ENCODE results near the gene PDE3A.
"Not testable (repeated sequence)": the region's sequence is repeated elsewhere in the genome, so short reads cannot be mapped to it uniquely, and the experiment has no call there.

PDE3A gene

DNA sequence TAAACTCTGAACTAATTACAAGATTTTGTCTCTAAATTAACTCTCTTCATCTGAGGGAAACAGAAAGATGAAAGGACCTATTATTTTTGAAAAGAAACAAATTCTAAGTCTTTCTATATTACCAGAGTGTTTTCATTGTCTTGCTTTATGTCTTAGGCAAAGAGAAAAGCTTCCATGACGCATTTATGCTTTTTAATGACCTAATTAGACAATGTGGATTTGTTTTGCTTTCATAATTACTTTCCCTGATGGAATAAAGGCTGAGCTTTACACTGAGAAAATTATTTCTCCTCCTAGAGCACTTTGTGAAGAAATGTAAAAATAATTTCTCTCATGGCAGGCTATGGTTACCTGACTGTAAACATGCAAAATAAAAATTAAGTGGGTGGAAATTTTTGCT lies 188.8 kb downstream of the PDE3A start:
- no peak for DNase-seq

DNA sequence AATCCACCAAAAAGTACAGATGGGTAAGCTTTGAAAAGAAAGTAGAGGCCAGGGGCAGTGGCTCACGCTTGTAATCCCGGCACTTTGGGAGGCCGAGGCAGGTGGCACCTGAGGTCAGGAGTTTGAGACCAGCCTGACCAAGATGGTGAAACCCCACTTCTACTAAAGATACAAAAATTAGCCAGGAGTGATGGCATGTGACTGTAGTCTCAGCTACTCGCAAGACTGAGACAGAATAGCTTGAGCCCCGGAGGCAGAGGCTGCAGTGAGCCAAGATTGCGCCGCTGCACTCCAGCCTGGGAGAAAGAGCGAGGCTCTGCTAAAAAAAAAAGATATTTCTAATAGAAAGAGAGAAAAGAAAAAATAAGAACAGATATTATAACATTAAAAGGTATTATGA lies 192.6 kb downstream of the PDE3A start:
- DNase-seq: no peak

DNA sequence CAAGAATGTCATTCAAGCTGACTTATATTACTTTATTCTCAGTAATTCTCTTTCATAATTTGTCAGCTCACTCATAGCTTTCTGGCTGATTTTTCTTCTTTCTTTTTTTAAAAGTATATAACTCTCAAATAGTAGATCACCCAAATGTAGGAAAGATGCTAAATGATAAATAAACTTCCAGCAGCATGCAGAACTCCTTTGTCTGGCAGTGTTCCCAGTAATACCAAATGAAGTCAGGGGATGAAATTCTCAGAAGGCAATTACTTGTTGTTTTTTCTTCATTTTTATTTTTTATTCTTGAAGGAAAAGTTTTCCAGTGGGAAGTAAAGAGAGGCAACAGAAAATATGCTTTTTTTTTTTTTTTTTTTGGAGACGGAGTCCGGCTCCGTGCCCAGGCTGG lies 193.5 kb downstream of the PDE3A start:
- no peak for DNase-seq

- DNase-seq: no peak
These were observed 199.1 kb downstream of the PDE3A start for GRCh38 chr12:20567413-20567812.

- DNase-seq: no peak
These were observed 204.1 kb downstream of the PDE3A start for GRCh38 chr12:20572451-20572850.

DNA sequence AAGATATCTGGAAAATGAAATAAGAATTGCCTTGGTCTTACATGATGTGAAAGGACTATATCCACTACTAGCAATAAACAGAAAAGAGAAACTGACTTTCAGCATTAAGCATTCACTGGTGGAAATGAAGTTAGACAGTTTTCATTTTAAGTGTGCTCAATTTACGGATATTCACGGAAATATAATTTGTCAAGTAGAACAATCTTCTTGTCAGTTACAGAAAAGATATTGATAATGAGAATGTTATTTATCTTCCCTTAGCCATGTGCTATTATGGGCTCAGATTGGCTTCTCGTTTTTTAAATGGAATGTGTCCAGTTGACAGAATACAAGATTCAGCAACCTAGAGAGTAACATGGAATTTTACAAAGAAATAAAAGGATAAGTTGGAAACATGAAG lies 208.2 kb downstream of the PDE3A start:
- no peak for DNase-seq

DNA sequence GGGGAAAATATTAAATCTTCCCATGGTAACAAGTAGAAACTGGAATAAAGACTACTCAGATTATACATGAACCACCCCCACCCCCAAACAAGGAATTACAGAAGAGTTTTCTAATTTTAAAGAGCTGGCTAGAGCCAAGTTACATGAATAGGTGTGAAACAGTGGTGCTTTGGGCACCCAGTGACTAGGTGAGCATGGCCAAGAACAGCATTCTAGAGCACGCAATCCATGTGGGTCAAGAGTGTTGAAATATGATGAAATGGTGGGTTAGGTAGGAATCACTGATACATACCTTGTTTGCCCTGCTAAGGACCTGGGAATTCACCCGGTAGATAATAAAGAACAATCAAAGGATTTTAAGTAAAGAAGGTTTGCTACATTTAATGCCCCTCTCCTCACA lies 208.7 kb downstream of the PDE3A start:
- DNase-seq: no peak

DNA sequence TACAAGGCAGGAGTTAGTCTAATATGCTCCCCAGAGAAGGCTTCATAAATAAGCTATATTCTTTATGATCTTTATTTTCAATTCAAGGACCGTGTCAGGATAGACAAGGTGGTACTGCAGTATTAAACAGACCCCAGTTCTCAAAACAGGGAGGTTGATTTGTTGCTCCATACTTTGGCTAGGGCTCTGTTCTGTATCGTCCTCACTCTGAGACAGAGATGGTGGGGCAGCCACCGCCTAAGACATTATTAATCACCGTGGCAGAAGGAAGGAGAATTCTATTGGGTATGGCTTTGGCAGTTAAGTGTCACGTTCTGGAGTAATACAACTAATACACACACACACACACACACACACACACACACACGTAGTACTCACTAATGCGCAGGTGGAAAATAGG lies 209.8 kb downstream of the PDE3A start:
- DNase-seq: no peak

DNA sequence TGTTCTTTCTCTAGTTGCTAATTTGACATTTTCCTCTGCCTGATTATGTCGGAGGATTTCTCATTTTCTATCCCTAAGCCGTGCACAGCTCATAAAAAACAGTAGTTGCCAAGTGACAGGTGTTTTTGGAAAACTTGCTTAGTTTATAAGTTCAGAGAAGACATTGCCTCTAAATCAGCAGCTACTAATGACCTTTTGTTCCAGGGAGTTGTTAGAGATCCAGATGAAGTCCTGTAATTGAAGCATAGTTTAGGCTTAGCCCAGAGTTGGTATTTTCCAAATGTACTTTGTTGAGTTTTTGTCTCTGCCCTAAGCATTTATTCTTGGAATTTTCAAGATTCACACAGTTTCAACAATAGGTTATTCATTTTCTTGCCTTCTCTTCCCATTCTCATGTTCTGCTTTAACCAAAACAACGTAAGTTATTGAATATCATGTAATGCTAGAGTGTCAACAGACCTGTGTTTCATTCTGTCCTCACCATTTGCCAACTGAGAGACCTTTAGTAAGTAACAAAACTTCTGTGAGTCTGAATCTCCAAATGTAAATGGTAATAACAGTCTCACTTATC lies 216.8 kb downstream of the PDE3A start:
- no peak for DNase-seq

DNA sequence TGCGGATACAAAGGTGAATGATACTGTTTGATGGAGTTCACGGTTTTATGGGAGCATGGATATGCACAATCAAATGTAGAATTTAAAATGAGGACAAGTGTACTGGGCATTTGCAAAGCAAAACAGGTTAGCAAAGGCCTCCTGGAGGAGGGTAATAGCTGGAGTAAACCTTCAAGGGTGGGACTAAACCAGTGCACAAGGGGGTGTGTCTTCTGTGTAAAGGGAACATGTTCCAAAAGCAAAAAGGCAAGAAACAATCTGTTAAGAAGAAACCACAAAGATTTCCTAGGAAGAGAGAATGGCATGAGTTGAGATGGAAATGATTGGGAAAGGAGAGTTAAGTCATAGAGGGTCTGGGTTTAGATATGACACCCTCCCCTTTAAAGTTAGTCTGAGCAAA lies 217.6 kb downstream of the PDE3A start:
- DNase-seq: no peak

GRCh38 chr12:20588042-20588441 lies 219.7 kb downstream of the PDE3A start:
- no peak for DNase-seq

DNA sequence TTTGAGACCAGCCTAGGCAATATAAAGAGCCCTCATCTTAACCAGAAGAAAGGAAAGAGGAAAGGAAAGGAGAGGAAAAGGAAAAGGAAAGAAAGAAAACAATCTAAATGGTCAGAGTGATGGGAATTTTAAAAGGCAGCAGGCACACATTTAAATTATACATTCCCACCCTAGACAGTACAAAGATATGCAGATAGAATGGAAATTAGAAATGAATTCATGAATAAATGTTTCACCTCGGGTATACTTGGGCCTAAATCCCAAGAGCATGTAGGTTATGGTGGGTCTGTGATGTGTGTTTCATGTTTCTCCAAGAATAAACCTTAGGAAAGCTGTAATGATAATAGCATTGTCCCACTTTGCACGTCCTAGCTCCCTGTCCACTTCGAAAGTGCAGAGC lies 222.2 kb downstream of the PDE3A start:
- DNase-seq: no peak

- no peak for DNase-seq
These were observed 224.2 kb downstream of the PDE3A start for GRCh38 chr12:20592556-20592955.

GRCh38 chr12:20593611-20594010 lies 225.3 kb downstream of the PDE3A start:
- no peak for DNase-seq

DNA sequence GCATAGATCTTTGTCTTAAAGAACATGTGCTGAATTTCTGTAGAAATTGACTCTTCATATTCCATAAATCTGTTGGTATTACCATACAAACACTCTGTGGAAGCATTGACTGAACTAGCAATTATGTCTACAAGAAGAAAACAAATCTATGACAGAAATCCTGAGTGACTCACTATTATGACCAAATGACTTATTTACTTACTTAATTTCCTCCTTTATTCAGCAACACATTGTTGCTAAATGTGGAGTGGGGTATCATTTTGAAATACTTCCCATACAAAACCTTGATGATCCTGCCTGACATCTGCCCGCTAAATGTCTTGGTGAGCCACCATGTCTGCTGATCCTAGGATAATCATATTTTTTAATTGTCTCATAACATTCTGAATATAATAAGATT lies 227.7 kb downstream of the PDE3A start:
- DNase-seq: no peak

GRCh38 chr12:20599757-20600156 lies 231.4 kb downstream of the PDE3A start:
- no peak for DNase-seq

DNA sequence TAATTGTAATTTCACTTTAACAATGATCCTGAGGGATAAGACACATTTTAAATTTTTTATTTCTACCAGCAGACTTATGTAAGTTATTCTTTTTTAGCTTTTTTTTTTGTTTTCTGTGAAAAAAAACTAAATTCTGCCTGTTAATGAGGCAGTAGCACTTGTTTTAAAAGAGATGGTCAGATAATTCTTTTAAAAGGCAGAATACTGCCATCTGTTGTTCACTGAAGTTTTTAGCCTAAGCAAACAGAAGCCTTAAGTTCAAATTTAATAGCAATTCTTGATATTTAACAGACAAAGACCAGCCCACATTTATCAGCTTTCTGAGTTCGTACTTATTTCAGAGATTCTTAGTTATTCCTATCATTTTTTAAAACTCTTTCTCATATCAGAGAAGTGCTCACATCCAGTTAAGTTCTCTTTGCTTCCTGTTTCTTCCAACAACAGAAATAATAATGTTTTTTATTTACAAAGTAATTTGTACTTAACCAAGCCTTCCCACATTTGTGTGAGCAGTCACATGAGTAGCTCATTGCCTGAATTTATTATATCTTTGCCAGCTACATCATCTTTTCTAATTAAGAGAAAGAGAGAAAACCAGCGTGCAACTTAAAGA lies 233.4 kb downstream of the PDE3A start:
- no peak for DNase-seq

- no peak for DNase-seq
These were observed 234.5 kb downstream of the PDE3A start for GRCh38 chr12:20602641-20603391.

DNA sequence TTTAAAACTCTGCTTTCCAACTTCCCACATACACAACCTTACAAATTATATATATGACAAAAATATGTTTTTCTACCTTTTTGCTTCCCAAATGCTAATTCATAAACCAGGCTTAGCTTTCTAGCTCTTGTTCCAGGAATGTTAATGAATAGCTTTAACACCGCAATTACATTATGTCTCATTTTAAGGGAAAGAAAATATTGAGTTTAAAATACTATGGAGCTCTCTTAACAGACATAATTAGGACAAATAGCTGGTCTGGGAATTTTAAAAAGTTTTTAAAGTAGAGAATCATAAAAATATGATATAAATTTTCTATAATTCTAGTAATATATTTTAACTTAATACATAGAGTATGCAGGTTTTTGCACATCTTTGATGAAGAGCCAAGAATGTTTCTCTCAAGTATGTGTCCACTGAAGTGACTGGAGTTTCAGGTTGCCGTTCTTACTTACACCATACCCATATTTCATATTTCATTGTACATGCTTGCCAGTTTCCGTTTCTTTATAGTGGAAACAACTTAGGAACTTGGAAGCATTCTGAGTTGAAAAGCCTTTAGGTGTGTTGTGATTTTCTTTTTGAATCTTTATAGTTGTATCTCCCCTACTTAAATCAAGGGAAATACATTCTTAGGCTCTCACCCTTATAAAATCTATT lies 236.2 kb downstream of the PDE3A start:
- no peak for DNase-seq

DNA sequence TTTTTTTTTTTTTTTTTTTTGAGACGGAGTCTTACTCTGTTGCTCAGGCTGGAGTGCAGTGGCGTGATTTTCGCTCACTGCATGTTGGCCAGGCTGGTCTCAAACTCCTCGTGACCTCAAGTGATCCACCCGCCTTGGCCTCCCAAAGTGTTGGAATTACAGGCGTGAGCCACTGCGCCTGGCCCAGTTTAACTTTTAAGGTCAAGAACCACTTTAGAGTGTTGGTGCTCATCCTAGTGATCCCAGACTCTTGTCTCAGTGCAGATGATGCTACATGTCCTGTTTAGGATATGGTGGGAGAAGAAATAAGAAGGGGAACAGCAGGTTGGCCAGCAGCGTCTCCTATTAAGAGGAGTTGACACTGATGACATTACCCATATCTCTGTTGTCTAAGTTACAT lies 246.7 kb downstream of the PDE3A start:
- not testable (repeated sequence) for DNase-seq

DNA sequence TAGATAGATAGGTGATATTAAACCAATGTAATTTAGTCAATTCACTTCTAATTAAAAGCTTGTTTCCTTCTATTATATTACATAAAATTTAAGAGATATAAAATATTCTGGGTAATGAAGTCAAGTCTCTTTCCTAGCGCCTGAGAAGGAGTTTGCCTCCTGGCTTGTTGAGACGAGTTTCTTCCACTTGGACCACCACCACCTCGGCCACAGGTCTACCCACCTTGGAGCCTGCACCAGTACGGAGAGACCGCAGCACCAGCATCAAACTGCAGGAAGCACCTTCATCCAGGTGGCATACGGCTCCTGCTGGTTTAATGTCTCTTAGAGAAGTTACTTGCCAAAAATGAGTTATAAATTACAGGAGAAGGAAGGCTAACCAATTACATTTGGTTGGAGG lies 247.8 kb downstream of the PDE3A start:
- no peak for DNase-seq

- no peak for DNase-seq
These were observed 251.9 kb downstream of the PDE3A start for GRCh38 chr12:20620261-20620660.

DNA sequence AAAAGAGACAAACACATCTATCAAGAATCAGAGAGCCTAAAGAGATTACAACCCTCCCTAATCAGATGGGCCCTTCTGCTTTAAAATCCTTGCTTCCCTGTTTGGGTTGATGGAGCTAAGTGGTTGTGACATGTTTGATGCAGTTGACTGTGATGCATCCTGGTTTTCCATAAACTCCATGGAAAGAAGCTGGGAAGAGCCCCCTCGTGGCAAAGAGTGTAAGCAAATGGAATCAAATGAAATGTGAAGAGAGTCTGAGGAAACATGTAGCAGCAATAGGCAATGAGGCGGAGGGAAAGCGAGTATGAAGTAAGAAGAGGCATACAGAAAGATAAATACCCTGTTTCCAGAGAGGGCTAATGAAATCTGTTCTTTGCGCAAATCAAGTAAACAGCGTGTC lies 256.4 kb downstream of the PDE3A start:
- no peak for DNase-seq

- no peak for DNase-seq
These were observed 257.2 kb downstream of the PDE3A start for GRCh38 chr12:20625531-20625930.
